GM21515 (cell line): Measurements from ENCODE around the gene RAG2.
"Not testable (repeated sequence)": the region's sequence is repeated elsewhere in the genome, so short reads cannot be mapped to it uniquely, and the experiment has no call there.

Experiments
- ATAC-seq: cut with Tn5 transposase; IDR thresholded peaks from one replicate; pipeline ENCODE4 v1.9.1; 2021; ENCODE audit not compliant: unreplicated experiment

RAG2 gene

DNA sequence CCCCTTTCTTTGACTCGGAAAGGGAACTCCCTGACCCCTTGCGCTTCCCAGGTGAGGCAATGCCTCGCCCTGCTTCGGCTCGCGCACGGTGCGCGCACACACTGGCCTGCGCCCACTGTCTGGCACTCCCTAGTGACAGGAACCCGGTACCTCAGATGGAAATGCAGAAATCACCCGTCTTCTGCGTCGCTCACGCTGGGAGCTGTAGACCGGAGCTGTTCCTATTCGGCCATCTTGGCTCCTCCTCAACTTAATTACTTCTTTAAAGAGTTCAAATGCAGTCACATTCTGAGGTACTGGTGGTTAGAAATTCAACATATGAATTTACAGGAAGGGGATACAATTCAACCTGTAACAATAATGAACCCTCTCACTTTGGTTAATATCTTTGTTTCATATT, 40.6 kb downstream of the RAG2 start:
- not testable (repeated sequence) for ATAC-seq

- ATAC-seq, result no peak
Observed at GRCh38 chr11:36550385-36551115, 47.5 kb downstream of the RAG2 start.
